Activated B cell treated with CpG ODN at 0.5 μM for 24 hours (primary cell): Measurements from ENCODE around the gene ROCK2. TPM values are rescaled to one million over a fixed set of nuclear protein-coding genes. Genes with fewer than 3 reads are reported as not detected.

Experiments used
- ATAC-seq: fragments of 200-7000 bp; cut with Tn5 transposase; one replicate; pipeline ENCODE4 v1.10.0; 2021; ENCODE audit warnings: low read depth, mild to moderate bottlenecking, moderate library complexity
- CTCF ChIA-PET: fragments of 350-600 bp; sonication (Branson Sonifier 250); formaldehyde crosslinking; loops from one replicate; lab custom pipeline; 2021; ENCODE audit warnings: antibody characterized with exemption; lab: Charles Lee
- POLR2A ChIA-PET: fragments of 350-600 bp; sonication (Branson Sonifier 250); formaldehyde crosslinking; loops from one replicate; lab custom pipeline; 2021; ENCODE audit warnings: antibody characterized with exemption; lab: Charles Lee
- DNase-seq: peaks from one replicate; pipeline ENCODE4 v3.0.0; 2022
- H3K27ac Mint-ChIP-seq: one replicate; pipeline ENCODE4 v1.8.0; 2020; ENCODE audit warnings: mixed read lengths
- H3K27me3 Mint-ChIP-seq: one replicate; pipeline ENCODE4 v1.8.0; 2021; ENCODE audit warnings: mixed read lengths
- H3K36me3 Mint-ChIP-seq: one replicate; pipeline ENCODE4 v1.8.0; 2021; ENCODE audit warnings: low read depth, mixed read lengths
- H3K4me1 Mint-ChIP-seq: one replicate; pipeline ENCODE4 v1.8.0; 2021; ENCODE audit warnings: mixed read lengths
- H3K4me3 Mint-ChIP-seq: one replicate; pipeline ENCODE4 v1.8.0; 2020; ENCODE audit warnings: mild to moderate bottlenecking, mixed read lengths
- H3K9me3 Mint-ChIP-seq: one replicate; pipeline ENCODE4 v1.8.0; 2020; ENCODE audit warnings: mixed read lengths
- CTCF ChIP-seq: fragments of 200-600 bp; IDR thresholded peaks from one replicate; pipeline ENCODE4 v1.8.0; 2022; ENCODE audit warnings: antibody characterized with exemption, mild to moderate bottlenecking
- intact Hi-C: fragments of 100-400 bp; cut with micrococcal nuclease; formaldehyde crosslinking; loops from one replicate; pipeline ENCODE4 v1.15.1; 2024
- total RNA-seq: library from RNA; stranded (reverse); gene quantifications from 2 replicates; pipeline ENCODE4 v1.2.3, GENCODE V29; 2022

The ROCK2 gene
- total RNA-seq, 1 donor from 2014 or later: 18.8 TPM

DNA sequence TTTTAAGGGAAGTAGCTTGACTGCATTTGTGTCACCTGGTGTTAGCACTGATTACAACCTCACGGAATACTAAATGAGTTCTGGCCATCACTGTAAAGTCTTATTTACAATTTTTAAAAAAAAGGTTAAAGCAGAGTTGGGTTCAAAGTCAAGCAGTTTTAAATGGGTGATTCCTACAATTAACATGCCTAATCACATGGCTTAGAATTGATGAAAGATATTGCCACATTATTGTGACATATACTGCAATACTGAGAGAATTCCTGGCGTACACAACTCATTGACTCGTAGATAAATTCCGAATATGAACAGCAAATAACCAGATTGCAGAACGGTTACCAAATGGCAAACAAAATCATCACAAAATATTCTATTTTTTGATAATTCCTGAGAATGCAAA, 34.2 kb downstream of the ROCK2 start:
- ChIA-PET POLR2A (interaction anchor here (0.5 kb wide), 1 partner anchor 1284 kb away, joined by 6 read pairs; no protein-coding TSS in a partner anchor), CTCF (no interaction called here)
- ATAC-seq (no peak), DNase-seq (no peak)
- Mint-ChIP-seq H3K9me3 (no peaks in the 10 kb centered on the region), H3K4me3 (no peak overlapping the region), H3K4me1 (peaks cover 20% of the 10 kb centered on the region), H3K36me3 (no peaks in the 10 kb centered on the region), H3K27me3 (no peaks in the 10 kb centered on the region), H3K27ac (no peak overlapping the region)
- TF ChIP-seq CTCF: no peak
- intact Hi-C loops: no loop called here

- H3K9me3 Mint-ChIP-seq: no peaks in the 10 kb centered on the region
- ATAC-seq (no peak), DNase-seq (no peak)
- H3K27me3 Mint-ChIP-seq: no peaks in the 10 kb centered on the region
- peaks cover 20% of the 10 kb centered on the region for H3K4me1 Mint-ChIP-seq
- H3K36me3 Mint-ChIP-seq: no peaks in the 10 kb centered on the region
- intact Hi-C loops: no loop called here
- ChIA-PET POLR2A (interaction anchor here (0.5 kb wide), 1 partner anchor 1283 kb away, joined by 6 read pairs; no protein-coding TSS in a partner anchor), CTCF (no interaction called here)
- H3K27ac Mint-ChIP-seq: no peak overlapping the region
- TF ChIP-seq CTCF: no peak
- no peak overlapping the region for H3K4me3 Mint-ChIP-seq
Measured at GRCh38 chr2:11309706-11310105, 34.7 kb downstream of the ROCK2 start.

GRCh38 chr2:11307764-11308415, 36.5 kb downstream of the ROCK2 start:
- CTCF ChIA-PET: no interaction called here
- no peak for ATAC-seq
- no peaks in the 10 kb centered on the region for H3K27me3 Mint-ChIP-seq
- intact Hi-C loops: no loop called here
- H3K36me3 Mint-ChIP-seq: no peaks in the 10 kb centered on the region
- no peak overlapping the region for H3K4me3 Mint-ChIP-seq
- peaks cover 13% of the 10 kb centered on the region for H3K4me1 Mint-ChIP-seq
- DNase-seq: no peak
- no peak for TF ChIP-seq CTCF
- POLR2A ChIA-PET: no interaction called here
- H3K9me3 Mint-ChIP-seq: no peaks in the 10 kb centered on the region
- no peak overlapping the region for H3K27ac Mint-ChIP-seq

GRCh38 chr2:11305958-11306357, 38.5 kb downstream of the ROCK2 start:
- Mint-ChIP-seq H3K9me3 (no peaks in the 10 kb centered on the region), H3K27ac (no peak overlapping the region), H3K27me3 (no peaks in the 10 kb centered on the region), H3K4me3 (no peak overlapping the region), H3K4me1 (peaks cover 8% of the 10 kb centered on the region), H3K36me3 (no peaks in the 10 kb centered on the region)
- POLR2A ChIA-PET: no interaction called here
- no peak for DNase-seq
- CTCF ChIA-PET: no interaction called here
- no peak for TF ChIP-seq CTCF
- ATAC-seq: no peak
- intact Hi-C loops: no loop called here

GRCh38 chr2:11305338-11305737, 39.1 kb downstream of the ROCK2 start:
- H3K4me3 Mint-ChIP-seq: no peak overlapping the region
- H3K9me3 Mint-ChIP-seq: no peaks in the 10 kb centered on the region
- POLR2A ChIA-PET: no interaction called here
- H3K27ac Mint-ChIP-seq: no peak overlapping the region
- peaks cover 9% of the 10 kb centered on the region for H3K4me1 Mint-ChIP-seq
- no peak for TF ChIP-seq CTCF
- ATAC-seq: no peak
- no peaks in the 10 kb centered on the region for H3K27me3 Mint-ChIP-seq
- H3K36me3 Mint-ChIP-seq: no peaks in the 10 kb centered on the region
- intact Hi-C loops: no loop called here
- no peak for DNase-seq
- CTCF ChIA-PET: no interaction called here
